ENCODE measurements around the gene LOXL3.

The LOXL3 gene

DNA sequence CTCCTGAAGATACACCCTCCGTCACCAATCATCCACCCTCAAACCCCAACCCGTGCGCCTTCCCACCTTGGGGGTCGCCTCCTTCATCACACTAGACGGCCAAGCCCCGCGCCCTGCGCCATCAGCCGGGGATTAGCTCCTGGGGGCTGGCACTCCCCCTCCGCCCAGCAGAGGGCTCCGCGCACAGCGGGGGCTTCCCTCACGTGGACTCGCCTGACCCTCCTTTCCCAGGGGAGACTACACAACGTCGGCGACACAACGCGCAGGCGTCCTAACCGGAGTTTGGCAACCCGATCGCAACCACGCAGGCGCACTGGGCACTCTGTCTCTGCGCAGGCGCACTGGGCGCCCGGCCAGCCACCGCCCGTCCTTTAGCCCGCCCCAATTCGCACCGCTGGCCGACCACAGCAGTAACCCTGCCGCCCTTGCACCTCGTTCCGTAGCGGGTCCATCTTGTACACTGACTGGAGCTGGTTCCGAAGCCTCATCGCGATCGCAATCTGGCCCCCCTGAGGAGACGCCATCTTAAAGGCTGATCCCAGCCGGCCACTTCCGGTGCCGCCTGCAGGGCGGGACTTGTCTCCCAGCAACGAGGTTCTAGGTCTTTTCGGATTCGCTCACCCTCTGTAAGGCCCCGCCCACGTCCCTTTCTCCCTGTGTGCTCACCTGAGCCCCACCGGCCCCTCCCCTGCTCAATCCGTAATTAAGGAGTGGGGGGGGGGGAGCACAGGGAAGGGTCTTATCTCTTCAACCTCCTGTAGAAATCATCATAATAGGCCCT lies 46.4 kb downstream of the LOXL3 start, which contains the start of gene PCGF1:
Gene PCGF1 (minus strand): TSS at position 551 of the 781 bp plus-strand sequence. CDS start 27 bp downstream, at position 524.
- DNase-seq (ENCODE audit: low read depth): peak; percentile 99

- no peak for DNase-seq (ENCODE audit: low read depth)
These were observed 48.1 kb downstream of the LOXL3 start for GRCh38 chr2:74505448-74506246.

DNA sequence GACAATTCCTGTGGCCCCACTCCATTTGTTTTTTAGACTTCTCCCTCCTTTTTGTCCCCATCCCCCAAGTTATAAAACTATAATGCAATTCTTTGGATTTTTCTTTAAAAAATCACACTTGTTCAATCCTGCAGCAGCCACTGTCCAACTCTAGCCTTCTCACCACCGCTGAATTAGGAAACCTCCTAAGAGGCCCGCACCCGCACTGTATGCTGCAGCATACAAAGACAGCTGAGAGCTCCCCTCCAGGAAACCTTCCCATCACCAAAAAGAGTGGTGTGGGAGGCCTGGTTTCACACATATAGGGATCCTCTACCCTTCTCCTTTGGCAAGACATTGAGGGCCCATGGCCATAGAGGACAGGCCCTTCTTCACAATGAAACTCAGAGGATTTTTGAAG lies 49.2 kb downstream of the LOXL3 start:
- no peak for DNase-seq (ENCODE audit: low read depth)

DNA sequence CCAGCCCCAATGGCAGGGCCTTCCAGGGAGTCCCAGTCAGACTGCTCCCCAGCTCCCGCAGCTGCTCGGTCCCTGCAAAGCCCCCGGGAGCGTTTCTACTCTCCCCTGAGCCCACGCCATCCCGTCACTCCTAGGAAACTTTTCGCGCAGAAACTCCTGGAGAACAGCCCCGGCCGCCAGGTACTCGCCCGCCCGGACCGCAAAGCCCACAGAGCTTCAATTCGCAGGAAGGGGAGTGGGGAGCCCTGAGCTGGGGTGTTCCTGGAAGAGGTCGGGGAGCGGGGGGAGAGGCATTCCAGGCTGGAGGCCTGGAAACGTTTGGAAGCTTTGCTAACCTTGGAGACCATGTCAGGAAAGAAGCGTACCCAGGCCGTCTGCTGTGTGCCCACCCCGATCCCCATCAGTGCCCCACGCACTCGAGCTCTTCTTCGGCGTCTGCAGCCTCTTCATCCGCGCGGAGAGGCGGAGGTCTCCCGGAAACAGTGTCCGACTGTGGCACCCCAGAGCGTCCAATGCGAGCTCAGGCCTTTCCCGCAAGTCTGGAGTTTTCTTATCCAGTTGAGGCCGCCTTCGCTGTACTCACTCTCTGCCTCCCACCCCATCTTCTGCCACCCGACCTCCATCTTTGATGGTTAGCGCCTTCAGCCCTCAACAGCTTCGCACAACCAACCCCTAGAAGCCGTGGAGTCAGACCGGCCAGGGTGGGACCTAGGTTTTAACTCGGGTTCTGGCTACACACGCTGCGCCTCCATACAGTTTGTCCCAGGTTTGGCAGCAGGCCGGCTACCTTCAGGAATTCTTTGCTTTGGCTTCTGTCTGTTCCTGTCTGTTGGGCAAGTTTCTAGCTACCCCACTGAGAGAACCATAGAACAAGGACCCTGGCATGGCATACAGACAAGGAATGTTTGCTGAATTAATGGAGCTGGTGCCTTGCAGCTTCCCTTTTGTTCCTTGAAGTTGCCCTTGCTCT lies 50.0 kb downstream of the LOXL3 start:
- peak; percentile 52 for DNase-seq (ENCODE audit: low read depth)

DNA sequence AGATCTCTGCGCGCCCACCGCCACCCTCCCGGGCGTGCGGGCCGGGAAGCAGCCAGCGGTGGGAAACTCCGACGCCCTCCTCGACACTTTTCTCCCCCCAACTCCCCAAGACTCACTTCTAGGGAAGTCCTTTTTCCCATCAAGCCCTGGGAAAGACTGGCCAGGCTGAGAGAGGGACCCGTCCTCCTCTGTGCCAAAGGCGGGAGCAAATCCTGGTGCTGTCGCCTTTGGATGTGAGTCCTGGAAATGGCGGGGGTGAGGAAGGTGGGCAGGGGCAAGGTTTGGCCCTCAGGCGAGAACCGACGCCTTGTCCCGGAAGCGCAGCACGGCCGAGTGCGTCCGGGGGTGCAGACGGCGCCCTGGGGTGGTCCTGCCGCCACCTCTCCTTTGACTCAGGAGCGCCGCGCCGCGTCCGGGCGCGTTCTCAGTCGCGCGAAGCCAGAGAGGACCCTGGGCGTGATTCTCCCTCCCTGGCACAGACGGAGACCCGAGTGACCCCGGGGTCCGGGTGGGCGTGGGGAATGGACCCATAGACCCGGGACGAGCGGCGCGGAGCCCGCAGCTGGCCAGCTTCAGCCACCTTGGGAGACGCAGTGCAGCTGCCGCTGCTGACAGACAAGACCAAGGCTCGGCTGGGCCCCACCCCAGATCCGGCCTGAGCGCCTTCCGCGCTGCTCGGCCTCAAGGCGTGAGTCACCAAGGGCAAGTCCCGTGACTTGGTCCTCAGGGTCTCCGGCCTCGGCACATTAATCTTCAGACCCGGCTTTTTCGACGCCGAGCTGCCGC lies 50.8 kb downstream of the LOXL3 start:
- DNase-seq (ENCODE audit: low read depth): peak; percentile 92

GRCh38 chr2:74502147-74502719 lies 51.5 kb downstream of the LOXL3 start:
- DNase-seq (ENCODE audit: low read depth): no peak

DNA sequence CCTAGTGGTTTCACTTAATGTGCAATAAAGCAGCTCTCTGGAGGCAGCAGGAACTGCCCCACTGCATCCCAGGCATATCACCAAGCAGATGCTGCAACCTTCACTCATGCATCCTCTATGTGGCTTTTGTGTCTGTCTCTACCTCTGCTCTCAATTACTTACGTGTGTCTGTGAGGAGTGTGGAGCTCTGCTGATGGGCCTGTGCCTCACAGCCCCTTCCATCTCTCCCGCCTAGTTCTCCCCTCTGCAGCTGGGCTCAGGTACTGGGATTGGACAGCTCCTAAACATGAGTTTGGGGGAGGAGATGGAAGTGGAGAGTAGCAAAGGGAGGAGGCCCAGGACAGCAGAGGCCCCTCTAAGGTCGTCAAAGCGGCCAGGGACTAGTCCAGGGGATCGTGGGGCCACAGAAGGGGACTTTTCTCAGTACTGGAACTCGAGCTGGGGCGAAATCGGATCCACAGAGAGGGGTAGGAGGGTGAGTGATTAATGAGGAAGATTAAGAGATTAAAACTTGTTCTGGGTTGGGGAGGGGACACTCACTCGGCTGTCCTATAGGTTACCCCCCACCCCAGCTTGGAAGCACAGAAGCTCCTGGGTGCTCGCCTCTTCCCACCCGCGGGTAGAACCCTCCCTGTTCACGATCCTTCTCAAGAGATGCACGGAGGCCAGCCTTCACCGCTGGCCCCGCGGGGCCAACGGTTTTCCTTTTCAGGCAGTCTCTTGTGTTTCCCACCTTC lies 52.2 kb downstream of the LOXL3 start:
- no peak for DNase-seq (ENCODE audit: low read depth)

DNA sequence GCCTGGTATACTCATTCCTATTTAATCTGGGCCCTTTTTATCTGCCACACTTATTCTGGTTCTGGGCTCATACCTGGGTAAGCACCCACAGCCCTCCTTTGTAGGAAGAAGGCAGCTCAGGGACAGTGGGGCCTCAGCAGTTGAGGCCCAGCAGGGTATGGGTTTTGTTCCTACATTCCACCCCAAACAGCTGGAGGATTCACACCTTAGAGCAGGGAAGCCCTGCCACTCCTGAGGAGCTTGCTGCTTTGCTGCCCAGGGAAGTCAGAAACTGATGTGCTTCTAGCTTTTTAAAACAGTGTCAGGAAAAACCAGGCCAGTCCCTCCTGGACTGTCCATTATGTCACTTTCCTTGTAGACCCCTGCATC lies 53.2 kb downstream of the LOXL3 start:
- no peak for DNase-seq (ENCODE audit: low read depth)

DNA sequence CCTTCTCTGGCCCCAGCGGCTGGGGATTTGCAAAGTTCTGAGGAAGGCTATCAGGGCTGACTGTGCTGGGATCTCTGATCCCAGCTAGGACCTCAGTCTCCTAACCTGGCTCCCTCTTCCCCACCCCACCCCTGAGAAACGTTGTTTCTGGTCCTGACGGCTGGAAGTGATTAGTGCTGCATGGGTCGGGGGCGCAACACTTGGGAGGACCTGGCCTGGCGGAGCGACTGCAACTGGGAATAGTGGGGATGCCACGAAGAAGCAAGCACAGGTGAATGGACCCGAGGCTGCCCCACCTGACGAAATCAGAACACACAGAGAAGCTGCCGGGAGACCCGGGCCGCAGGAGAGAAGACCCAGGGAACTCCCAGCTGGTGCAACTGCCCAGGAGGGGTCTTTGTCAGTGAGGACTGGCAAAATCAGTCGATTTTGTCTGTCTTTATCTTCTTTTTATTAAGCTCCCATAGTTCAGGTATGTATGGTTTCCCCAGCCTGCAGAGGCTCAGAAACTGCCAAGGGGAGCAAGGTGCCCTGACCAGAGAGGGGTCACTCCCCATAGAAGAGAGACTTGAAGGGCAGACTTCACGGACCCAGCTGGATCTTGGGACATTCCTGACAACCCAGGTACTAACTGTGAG lies 53.7 kb downstream of the LOXL3 start:
- no peak for DNase-seq (ENCODE audit: low read depth)

DNA sequence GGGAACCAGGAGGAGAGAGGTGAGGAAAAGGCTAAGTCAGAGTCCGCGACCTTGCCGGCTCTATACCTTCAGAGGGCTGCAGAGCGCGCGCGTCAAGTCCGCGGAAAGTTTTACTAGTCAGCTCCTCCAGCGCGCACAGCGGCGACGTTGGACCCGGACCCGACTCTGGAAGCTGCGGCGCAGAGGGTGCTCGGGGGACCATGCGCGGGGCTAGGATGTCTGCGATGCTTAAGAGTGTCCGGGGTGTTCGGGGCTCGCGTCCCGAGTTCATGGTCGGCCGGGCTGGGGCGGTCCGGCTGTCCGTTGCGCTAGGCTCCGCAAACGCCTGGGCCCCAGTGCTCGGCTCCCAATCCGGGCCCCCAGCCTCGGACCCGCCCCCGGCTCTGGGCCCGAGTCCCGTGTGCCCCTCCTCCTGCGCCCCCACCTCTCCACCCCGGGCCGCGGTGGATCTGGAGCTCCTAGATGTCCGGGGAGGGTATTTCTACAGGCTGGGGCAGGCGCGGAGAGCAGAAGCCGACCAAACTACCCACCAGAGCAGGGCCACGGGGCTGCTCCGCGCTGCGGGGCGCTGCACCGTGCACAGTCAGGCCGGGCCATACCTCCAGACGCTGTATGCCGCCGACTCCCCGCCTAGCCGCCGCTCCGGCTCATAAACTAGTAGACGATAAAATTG lies 54.3 kb downstream of the LOXL3 start, which contains the start of gene LBX2:
Gene LBX2 (minus strand): TSS at position 337 of the 673 bp plus-strand sequence. CDS start 66 bp downstream, at position 271.
- DNase-seq (ENCODE audit: low read depth): peak; percentile 41

- peak; percentile 83 for DNase-seq (ENCODE audit: low read depth)
These were observed 55.1 kb downstream of the LOXL3 start for GRCh38 chr2:74498500-74499266.

- no peak for DNase-seq (ENCODE audit: low read depth)
These were observed 55.8 kb downstream of the LOXL3 start for GRCh38 chr2:74497777-74498499.

- DNase-seq (ENCODE audit: low read depth): no peak
These were observed 56.6 kb downstream of the LOXL3 start for GRCh38 chr2:74496997-74497776.

GRCh38 chr2:74495440-74495839 lies 58.3 kb downstream of the LOXL3 start:
- no peak for DNase-seq (ENCODE audit: low read depth)

- DNase-seq (ENCODE audit: low read depth): peak; percentile 80
These were observed 60.2 kb downstream of the LOXL3 start for GRCh38 chr2:74493546-74493945.

GRCh38 chr2:74491648-74492544 lies 61.8 kb downstream of the LOXL3 start:
- no peak for DNase-seq (ENCODE audit: low read depth)
